ENCODE measurements around the gene KIF3A. TPM values are rescaled to one million over a fixed set of nuclear protein-coding genes. Genes with fewer than 3 reads are reported as not detected.

KIF3A gene
- total and polyA plus RNA-seq, 2 of the 8 experiments (the other 6 are each of a cell fraction or from before 2014, with no cell fraction given) = 3.1 to 13.1 TPM

DNA sequence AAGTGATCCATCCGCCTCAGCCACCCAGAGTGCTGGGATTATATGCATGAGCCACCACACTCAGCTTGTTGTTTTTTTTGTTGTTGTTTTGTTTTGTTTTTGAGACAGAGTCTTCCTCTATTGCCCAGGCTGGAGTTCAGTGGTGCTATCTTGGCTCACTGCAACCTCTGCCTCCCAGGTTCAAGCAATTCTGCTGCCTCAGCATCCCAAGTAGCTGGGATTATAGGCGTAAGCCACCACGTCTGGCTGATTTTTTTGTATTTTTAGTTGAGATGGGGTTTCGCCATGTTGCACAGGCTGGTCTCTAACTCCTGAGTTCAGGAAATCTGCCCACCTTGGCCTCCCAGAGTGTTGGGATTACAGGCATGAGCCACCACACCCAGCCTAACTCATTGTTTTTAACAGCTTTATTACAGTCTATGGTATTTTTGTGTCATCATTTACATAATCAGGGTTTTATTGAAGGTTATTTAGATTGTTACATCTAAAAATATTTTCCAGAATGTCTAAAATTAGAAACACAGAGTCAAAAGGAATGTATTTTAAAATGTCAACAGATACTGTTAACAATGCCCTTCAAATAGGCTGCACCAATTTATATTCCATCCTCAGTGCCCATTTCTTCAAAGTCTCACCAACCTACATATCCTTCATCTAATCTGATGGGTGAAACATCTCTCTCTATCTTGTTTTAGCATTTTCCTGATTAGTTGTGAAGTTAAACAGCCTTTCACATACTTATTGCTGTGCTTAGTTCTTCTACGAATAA, 18.6 kb downstream of the KIF3A start:
- H4K8ac ChIP-seq (ENCODE audit: extremely low read depth, insufficient read depth, low read length) = no peak overlapping the region
- no peak overlapping the region for H2BK12ac ChIP-seq (ENCODE audit: low read depth, low read length)
- no peaks in the 10 kb centered on the region for H3K79me2 ChIP-seq (ENCODE audit: control insufficient read depth in 1 of 2, insufficient read depth in 2 of 2, low read length in 2 of 2)
- no peak overlapping the region for H3K4me3 ChIP-seq (ENCODE audit: extremely low read depth in 1 of 4, insufficient read depth in 2 of 4, low read depth in 3 of 4, low read length in 4 of 4)
- no peaks in the 10 kb centered on the region for H3K27me3 ChIP-seq (replicated peaks in 1 of 4; ENCODE audit: control insufficient read depth in 3 of 4, extremely low read depth in 1 of 4, insufficient read depth in 3 of 4, low read length in 3 of 4)
- H2AK5ac ChIP-seq (ENCODE audit: low read depth, low read length) = no peak overlapping the region
- no peak for FAIRE-seq
- ChIA-PET POLR2A (ENCODE audit: partially characterized antibody) (interaction anchor here (1.0 kb wide), 1 partner anchor 10 kb away, joined by 3 read pairs; no protein-coding TSS in a partner anchor), CTCF (ENCODE audit: partially characterized antibody) (interaction anchor here (1.1 to 3.1 kb wide), 2 partner anchors 10 to 192 kb away, joined by 3 to 9 read pairs; no protein-coding TSS in a partner anchor)
- H2BK15ac ChIP-seq (ENCODE audit: low read length) = no peak overlapping the region
- no peak overlapping the region for H3K56ac ChIP-seq (replicated peaks; ENCODE audit: insufficient read length, low read depth, low read length)
- no peak overlapping the region for H3K9ac ChIP-seq (replicated peaks in 1 of 4; ENCODE audit: extremely low read depth in 1 of 4, low read depth in 3 of 4, low read length in 3 of 4)
- no peak overlapping the region for H2BK120ac ChIP-seq (replicated peaks; ENCODE audit: low read depth, low read length)
- no peak overlapping the region for H2BK20ac ChIP-seq (ENCODE audit: low read length)
- no peaks in the 10 kb centered on the region for H3K36me3 ChIP-seq (ENCODE audit: control insufficient read depth in 2 of 4, insufficient read depth in 4 of 4, low read length in 3 of 4)
- H3K9me3 ChIP-seq (ENCODE audit: insufficient read depth in 2 of 2, low read depth in 1 of 2, low read length in 1 of 2) = no peaks in the 10 kb centered on the region
- 92% methylated on average over 5 of the region's 5 CpGs; no CpG with 5 or more reads in 1 of the 2 experiments for WGBS, 2 experiments (ENCODE audit: extremely low coverage in 1 of 2, insufficient coverage in 1 of 2, insufficient read length in 1 of 2, insufficient replicate concordance in 2 of 2, low coverage in 1 of 2, low lambda C conversion rate in 2 of 2, missing lambda C conversion rate in 1 of 2)
- DNase-seq (ENCODE audit: low read depth in 1 of 2, low spot score in 2 of 2) = no peak
- H2AFZ ChIP-seq (ENCODE audit: low read length) = no peak overlapping the region
- H3K23ac ChIP-seq (ENCODE audit: insufficient read length) = no peak overlapping the region
- H4K5ac ChIP-seq (ENCODE audit: insufficient read length, low read depth, low read length) = no peak overlapping the region
- no peaks in the 10 kb centered on the region for H3K4me1 ChIP-seq (replicated peaks in 1 of 4; ENCODE audit: control insufficient read depth in 3 of 4, insufficient read depth in 4 of 4, low read length in 3 of 4)
- H3K23me2 ChIP-seq (ENCODE audit: low read depth, low read length) = no peaks in the 10 kb centered on the region
- H3K79me1 ChIP-seq (ENCODE audit: low read depth, low read length) = no peaks in the 10 kb centered on the region
- no peak overlapping the region for H3K27ac ChIP-seq (ENCODE audit: low read depth, low read length)
- H3K18ac ChIP-seq (ENCODE audit: extremely low read depth, low read length) = no peak overlapping the region
- no peak overlapping the region for H4K91ac ChIP-seq (replicated peaks; ENCODE audit: insufficient read length, low read length)
- H4K20me1 ChIP-seq (replicated peaks in 1 of 2; ENCODE audit: control insufficient read depth in 1 of 2, insufficient read depth in 2 of 2, low read length in 2 of 2) = no peaks in the 10 kb centered on the region
- no peak overlapping the region for H2BK5ac ChIP-seq (ENCODE audit: low read depth, low read length)
- H3K4me2 ChIP-seq (ENCODE audit: insufficient read depth in 1 of 2, low read depth in 2 of 2, low read length in 2 of 2) = no peak overlapping the region
- H3K14ac ChIP-seq (ENCODE audit: insufficient read length) = no peak overlapping the region
- no peak overlapping the region for H3K4ac ChIP-seq (replicated peaks; ENCODE audit: insufficient read length, low read depth, low read length)
- TF ChIP-seq JUN (IDR thresholded peaks at IDR 0.05; ENCODE audit: low read depth, low read length) (no peak), CREB1 (IDR thresholded peaks at IDR 0.05) (no peak), PHF8 (conservative IDR thresholded peaks at IDR 0.05; ENCODE audit: low read depth, low read length) (no peak), TAF1 (IDR thresholded peaks at IDR 0.05; ENCODE audit: low read depth, low read length) (no peak), ASH2L (IDR thresholded peaks at IDR 0.05; ENCODE audit: low read length) (no peak), RNF2 (IDR thresholded peaks at IDR 0.05; ENCODE audit: borderline replicate concordance, low read depth, low read length, missing control alignments, poor library complexity, severe bottlenecking) (no peak), SRF (IDR thresholded peaks at IDR 0.05; ENCODE audit: low read depth, low read length) (no peak), ZNF274 (IDR thresholded peaks at IDR 0.05; ENCODE audit: borderline replicate concordance, extremely low read depth, low read length) (no peak), NANOG (IDR thresholded peaks at IDR 0.05; ENCODE audit: insufficient read depth, low read depth, low read length, poor library complexity, severe bottlenecking) (no peak), CEBPB (IDR thresholded peaks at IDR 0.05; ENCODE audit: low read depth, low read length) (no peak), GABPA (IDR thresholded peaks at IDR 0.05; ENCODE audit: borderline replicate concordance, insufficient read depth, low read length) (no peak)
- TF ChIP-seq, protein P1, sequence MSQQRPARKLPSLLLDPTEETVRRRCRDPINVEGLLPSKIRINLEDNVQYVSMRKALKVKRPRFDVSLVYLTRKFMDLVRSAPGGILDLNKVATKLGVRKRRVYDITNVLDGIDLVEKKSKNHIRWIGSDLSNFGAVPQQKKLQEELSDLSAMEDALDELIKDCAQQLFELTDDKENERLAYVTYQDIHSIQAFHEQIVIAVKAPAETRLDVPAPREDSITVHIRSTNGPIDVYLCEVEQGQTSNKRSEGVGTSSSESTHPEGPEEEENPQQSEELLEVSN (IDR thresholded peaks at IDR 0.05) = no peak
